ENCODE data around the gene TNFRSF14. TPM values are rescaled to one million over a fixed set of nuclear protein-coding genes. Genes with fewer than 3 reads are reported as not detected.

The TNFRSF14 gene
- total and polyA plus RNA-seq, 2 experiments from 2014 or later = 7.8 to 13.3 TPM

DNA sequence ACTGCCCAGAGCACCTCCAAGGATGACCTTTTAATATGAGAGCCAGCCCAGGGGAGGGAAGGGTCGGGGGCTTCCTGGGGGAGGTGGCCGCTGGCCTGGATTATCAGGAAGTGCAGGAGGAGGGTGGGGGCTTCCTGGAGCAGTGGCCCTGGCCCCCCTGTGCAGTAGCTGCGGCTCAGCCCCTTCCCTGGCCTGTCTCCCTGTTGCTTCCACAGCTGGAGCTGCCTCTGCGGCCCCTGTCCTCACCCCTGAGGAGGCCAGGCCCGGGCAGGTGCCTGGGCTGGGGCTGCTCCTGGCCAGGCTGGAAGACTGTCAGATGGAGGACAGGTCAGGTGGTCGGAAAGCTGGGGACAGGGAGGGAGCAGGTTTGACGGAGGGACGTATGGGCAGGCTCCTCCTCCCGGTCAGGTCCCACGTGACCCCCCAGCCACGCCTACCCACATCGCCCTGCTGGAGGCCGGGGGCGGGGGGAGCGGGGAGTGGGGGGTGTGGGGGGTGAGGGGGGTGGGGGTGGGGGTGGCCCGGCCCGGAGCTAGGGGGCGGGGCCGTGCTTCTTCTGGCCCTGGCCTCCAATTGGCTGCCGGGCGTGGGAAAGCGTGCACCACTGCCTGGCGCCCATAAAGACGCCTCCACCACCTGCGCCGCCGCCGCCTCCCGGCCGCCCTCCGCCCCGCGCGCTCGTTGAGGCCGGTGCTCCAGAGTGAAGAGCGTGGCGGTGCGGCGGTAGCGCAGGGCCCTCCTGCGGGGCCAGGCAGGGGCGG, 10.2 kb upstream of the TNFRSF14 start:
- Histone ChIP-seq H3K4me2 (ENCODE audit: unreplicated experiment) (peak overlapping the region; percentile 54), H3K27ac (no peak overlapping the region), H3K27me3 (replicated peaks; ENCODE audit: insufficient read depth) (no peaks in the 10 kb centered on the region), H3F3A (ENCODE audit: insufficient read depth) (peaks cover 4% of the 10 kb centered on the region; the same call in 1 of the 2 replicates), H3K36me3 (ENCODE audit: low read depth) (no peaks in the 10 kb centered on the region), H3K9me2 (ENCODE audit: insufficient read depth) (no peaks in the 10 kb centered on the region), H3K4me3 (peak overlapping the region; percentile 68), H4K20me1 (ENCODE audit: insufficient read depth) (no peaks in the 10 kb centered on the region), H3K9ac (peak overlapping the region; percentile 66), H3K79me2 (ENCODE audit: insufficient read depth) (no peaks in the 10 kb centered on the region), H3K9me3 (ENCODE audit: low read depth) (no peaks in the 10 kb centered on the region), H2AFZ (peak overlapping the region; percentile 75), H3K4me1 (ENCODE audit: insufficient read depth) (peaks cover 10% of the 10 kb centered on the region)
- no peak for TF ChIP-seq EZH2phosphoT487 (IDR thresholded peaks at IDR 0.05; ENCODE audit: insufficient read depth, low read depth)
- TF ChIP-seq EZH2 (IDR thresholded peaks at IDR 0.05; ENCODE audit: insufficient read depth, poor library complexity, severe bottlenecking) = no peak
- peak; percentile 73 for DNase-seq
- in situ Hi-C loops (cut with MboI) = loop anchor here (10.0 kb wide), 1 partner anchor 131 kb away; the partner anchor contains the start of gene PEX10
- WGBS, 2 experiments (ENCODE audit: low coverage in 1 of 2, low lambda C conversion rate in 2 of 2, missing lambda C conversion rate in 2 of 2) = 12 to 14% methylated on average over 15 to 21 of the region's 43 CpGs

DNA sequence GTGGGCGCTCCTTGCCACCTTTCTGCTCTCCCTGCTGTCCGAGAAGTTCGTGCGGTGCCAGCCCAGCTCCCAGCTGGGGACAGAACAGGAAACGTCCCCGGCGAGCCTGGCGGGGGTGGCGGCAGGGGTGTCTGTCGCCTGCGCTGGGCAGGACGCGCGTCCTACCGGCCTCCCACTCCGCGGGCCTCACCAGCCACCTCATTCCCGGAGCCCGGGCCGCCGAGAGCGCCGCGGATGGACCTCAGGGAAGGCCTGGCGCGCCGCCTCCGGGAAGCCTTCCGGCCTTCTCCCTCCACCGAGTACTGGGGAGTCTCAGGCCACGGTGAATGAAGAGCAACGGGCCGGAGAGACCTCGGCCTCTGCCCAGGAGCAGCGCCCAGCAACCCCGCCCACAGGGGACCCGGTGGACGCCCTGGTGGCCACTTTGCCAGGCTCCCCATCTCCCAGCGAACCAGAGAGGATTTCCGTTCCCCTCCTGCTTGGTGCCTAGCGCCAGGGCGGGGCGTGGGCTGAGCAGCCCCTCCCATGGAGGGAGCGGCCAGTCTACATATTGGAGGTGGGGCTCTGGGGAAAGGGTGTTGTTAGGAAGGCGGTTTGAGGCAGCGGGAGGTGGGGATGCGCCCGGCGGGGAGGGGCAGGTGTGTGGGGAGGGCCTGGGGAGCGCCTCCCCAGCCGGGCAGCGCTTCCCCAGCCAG, 9.5 kb upstream of the TNFRSF14 start:
- in situ Hi-C loops (cut with MboI) = loop anchor here (10.0 kb wide), 1 partner anchor 132 kb away; the partner anchor contains the start of gene PEX10
- no peaks in the 10 kb centered on the region for H4K20me1 ChIP-seq (ENCODE audit: insufficient read depth)
- H3K79me2 ChIP-seq (ENCODE audit: insufficient read depth) = no peaks in the 10 kb centered on the region
- 2% methylated on average over 33 to 35 of the region's 52 CpGs for WGBS, 2 experiments (ENCODE audit: low coverage in 1 of 2, low lambda C conversion rate in 2 of 2, missing lambda C conversion rate in 2 of 2)
- no peak overlapping the region for H3K27ac ChIP-seq
- peaks cover 4% of the 10 kb centered on the region; the same call in 1 of the 2 replicates for H3F3A ChIP-seq (ENCODE audit: insufficient read depth)
- H3K36me3 ChIP-seq (ENCODE audit: low read depth) = no peaks in the 10 kb centered on the region
- H3K4me3 ChIP-seq = peak overlapping the region; percentile 68
- peak overlapping the region; percentile 75 for H2AFZ ChIP-seq
- peak overlapping the region; percentile 66 for H3K9ac ChIP-seq
- H3K9me2 ChIP-seq (ENCODE audit: insufficient read depth) = no peaks in the 10 kb centered on the region
- peak overlapping the region; percentile 54 for H3K4me2 ChIP-seq (ENCODE audit: unreplicated experiment)
- H3K27me3 ChIP-seq (replicated peaks; ENCODE audit: insufficient read depth) = no peaks in the 10 kb centered on the region
- TF ChIP-seq EZH2 (IDR thresholded peaks at IDR 0.05; ENCODE audit: insufficient read depth, poor library complexity, severe bottlenecking) (no peak), EZH2phosphoT487 (IDR thresholded peaks at IDR 0.05; ENCODE audit: insufficient read depth, low read depth) (no peak)
- DNase-seq = peak; percentile 74
- no peaks in the 10 kb centered on the region for H3K9me3 ChIP-seq (ENCODE audit: low read depth)
- H3K4me1 ChIP-seq (ENCODE audit: insufficient read depth) = peaks cover 10% of the 10 kb centered on the region

DNA sequence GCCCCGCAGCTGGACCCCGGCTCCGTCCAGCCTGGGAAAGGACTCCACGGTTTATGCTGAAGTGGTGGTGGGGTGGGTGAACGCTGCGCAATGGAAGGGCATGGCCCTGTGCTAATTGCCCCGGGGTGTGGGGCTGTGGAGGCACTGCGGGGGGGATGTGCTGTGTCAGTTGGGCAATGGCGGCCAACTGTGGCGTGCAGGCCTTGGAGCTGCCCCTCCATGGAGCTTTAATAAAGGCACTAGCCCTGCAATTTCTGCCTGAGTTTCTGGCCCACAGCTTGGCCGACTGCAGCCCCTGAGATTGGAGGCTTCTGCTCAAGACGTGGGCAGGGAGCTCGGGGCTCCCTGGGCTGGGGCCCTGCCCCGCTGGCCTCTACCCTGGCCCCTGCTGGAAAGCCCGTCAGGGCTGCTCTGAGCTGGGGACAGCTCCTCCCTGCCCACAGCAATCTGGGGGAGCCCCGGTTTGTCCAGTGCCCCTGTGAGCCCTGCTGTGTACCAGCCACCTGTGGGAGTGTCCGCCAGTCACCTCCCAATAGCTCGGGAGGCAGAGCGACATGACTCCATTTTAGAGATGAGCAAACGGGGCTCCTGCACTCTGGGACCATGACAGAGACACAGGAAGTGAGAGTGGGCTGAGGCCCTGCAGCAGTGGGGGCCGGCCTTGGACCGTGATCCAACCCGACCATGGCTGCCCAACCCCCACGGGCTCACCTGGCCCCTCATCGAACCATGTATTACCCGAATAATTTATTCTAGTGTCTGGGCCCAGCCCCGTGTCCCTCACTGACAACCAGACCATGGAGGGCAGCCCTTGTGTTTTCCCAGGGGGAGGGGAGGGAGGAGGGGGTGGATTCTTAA, 8.7 kb upstream of the TNFRSF14 start:
- 17 to 27% methylated on average over 21 to 23 of the region's 27 CpGs for WGBS, 2 experiments (ENCODE audit: low coverage in 1 of 2, low lambda C conversion rate in 2 of 2, missing lambda C conversion rate in 2 of 2)
- Histone ChIP-seq H3K27me3 (replicated peaks; ENCODE audit: insufficient read depth) (no peaks in the 10 kb centered on the region), H3K9ac (no peak overlapping the region), H3K36me3 (ENCODE audit: low read depth) (no peaks in the 10 kb centered on the region), H3K4me2 (ENCODE audit: unreplicated experiment) (peak overlapping the region; percentile 54), H2AFZ (peak overlapping the region; percentile 75), H3K9me3 (ENCODE audit: low read depth) (no peaks in the 10 kb centered on the region), H3K9me2 (ENCODE audit: insufficient read depth) (no peaks in the 10 kb centered on the region), H3F3A (ENCODE audit: insufficient read depth) (peaks cover 4% of the 10 kb centered on the region; the same call in 1 of the 2 replicates), H3K27ac (no peak overlapping the region), H3K79me2 (ENCODE audit: insufficient read depth) (no peaks in the 10 kb centered on the region), H3K4me1 (ENCODE audit: insufficient read depth) (peaks cover 10% of the 10 kb centered on the region), H4K20me1 (ENCODE audit: insufficient read depth) (no peaks in the 10 kb centered on the region), H3K4me3 (peak overlapping the region; percentile 68)
- no peak for TF ChIP-seq EZH2 (IDR thresholded peaks at IDR 0.05; ENCODE audit: insufficient read depth, poor library complexity, severe bottlenecking)
- TF ChIP-seq EZH2phosphoT487 (IDR thresholded peaks at IDR 0.05; ENCODE audit: insufficient read depth, low read depth) = no peak
- DNase-seq = peak; percentile 32
- in situ Hi-C loops (cut with MboI) = loop anchor here (10.0 kb wide), 1 partner anchor 133 kb away; the partner anchor contains the start of gene PEX10
